HEK293 (cell line): ENCODE measurements around the gene MTPN.

Experiments
- MZF1 ChIP-seq: fragments of 450-650 bp; formaldehyde crosslinking; IDR thresholded peaks from 2 replicates; pipeline ENCODE4 v1.5.1; 2017; ENCODE audit warnings: missing biosample characterization, missing genetic modification characterization, borderline replicate concordance
- ZNF121 ChIP-seq: fragments of 450-650 bp; formaldehyde crosslinking; IDR thresholded peaks from 2 replicates; pipeline ENCODE4 v1.5.1; 2016; ENCODE audit warnings: missing biosample characterization, missing genetic modification characterization
- ZNF146 ChIP-seq: fragments of 450-650 bp; formaldehyde crosslinking; IDR thresholded peaks from 2 replicates; pipeline ENCODE4 v1.5.1; 2016; ENCODE audit warnings: missing biosample characterization, missing genetic modification characterization
- TF ChIP-seq, protein P1 (sequence below): fragments of 450-650 bp; formaldehyde crosslinking; IDR thresholded peaks from 2 replicates; pipeline ENCODE4 v1.5.1; 2016; ENCODE audit warnings: missing biosample characterization, missing genetic modification characterization
- TF ChIP-seq, protein P2 (sequence below): fragments of 450-650 bp; formaldehyde crosslinking; IDR thresholded peaks from 2 replicates; pipeline ENCODE4 v1.5.1; 2016; ENCODE audit warnings: missing biosample characterization, missing genetic modification characterization

DNA sequence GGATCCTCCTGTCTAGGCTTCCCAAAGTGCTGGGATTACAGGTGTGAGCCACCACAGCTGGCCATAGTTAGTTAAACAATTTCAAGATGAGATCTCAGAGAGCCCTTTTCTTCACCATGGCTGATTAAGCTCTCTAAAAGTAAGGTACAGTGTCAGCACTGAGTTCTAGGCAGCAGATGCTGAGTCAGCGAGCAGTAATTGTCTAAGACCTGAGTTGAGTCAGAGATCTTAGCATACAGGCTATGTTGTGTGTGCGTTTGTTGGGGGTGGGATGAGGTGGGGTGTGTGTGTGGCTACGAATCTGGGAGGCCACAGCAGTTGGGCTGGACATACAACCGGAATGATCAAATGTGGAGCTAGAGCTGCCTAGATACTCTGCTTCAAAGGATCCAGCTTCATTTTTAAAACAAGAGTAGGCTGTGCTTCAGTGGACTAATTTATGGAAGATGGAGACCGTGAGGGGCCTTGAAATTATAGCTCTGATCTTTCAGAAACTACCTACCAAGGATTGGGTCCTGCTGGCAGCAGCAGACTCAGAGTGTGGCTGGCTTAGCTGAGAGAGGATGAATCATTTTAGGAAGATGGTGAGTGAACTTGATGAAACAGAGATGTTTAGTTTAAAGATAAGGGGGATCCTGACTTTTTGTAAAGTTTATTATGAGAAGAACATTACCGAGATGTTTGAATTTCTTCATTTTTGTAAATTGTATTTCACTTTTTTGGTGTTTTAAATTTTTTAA lies 17.5 kb upstream of the MTPN start:
- TF ChIP-seq ZNF121 (tag by site-specific recombination): no peak
- TF ChIP-seq ZNF146 (tag by site-specific recombination): no peak
- TF ChIP-seq, protein P1, sequence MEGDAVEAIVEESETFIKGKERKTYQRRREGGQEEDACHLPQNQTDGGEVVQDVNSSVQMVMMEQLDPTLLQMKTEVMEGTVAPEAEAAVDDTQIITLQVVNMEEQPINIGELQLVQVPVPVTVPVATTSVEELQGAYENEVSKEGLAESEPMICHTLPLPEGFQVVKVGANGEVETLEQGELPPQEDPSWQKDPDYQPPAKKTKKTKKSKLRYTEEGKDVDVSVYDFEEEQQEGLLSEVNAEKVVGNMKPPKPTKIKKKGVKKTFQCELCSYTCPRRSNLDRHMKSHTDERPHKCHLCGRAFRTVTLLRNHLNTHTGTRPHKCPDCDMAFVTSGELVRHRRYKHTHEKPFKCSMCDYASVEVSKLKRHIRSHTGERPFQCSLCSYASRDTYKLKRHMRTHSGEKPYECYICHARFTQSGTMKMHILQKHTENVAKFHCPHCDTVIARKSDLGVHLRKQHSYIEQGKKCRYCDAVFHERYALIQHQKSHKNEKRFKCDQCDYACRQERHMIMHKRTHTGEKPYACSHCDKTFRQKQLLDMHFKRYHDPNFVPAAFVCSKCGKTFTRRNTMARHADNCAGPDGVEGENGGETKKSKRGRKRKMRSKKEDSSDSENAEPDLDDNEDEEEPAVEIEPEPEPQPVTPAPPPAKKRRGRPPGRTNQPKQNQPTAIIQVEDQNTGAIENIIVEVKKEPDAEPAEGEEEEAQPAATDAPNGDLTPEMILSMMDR (tag by site-specific recombination): no peak
- TF ChIP-seq, protein P2, sequence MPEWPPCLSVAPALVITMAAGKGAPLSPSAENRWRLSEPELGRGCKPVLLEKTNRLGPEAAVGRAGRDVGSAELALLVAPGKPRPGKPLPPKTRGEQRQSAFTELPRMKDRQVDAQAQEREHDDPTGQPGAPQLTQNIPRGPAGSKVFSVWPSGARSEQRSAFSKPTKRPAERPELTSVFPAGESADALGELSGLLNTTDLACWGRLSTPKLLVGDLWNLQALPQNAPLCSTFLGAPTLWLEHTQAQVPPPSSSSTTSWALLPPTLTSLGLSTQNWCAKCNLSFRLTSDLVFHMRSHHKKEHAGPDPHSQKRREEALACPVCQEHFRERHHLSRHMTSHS (tag by site-specific recombination): no peak
- TF ChIP-seq MZF1 (tag by site-specific recombination): no peak
